Measurements from ENCODE around the gene TTC12. TPM values are rescaled to one million over a fixed set of nuclear protein-coding genes. Genes with fewer than 3 reads are reported as not detected.

The TTC12 gene
- total RNA-seq, 1 donor from 2014 or later: 7.8 TPM

GRCh38 chr11:113334183-113334582, 19.8 kb downstream of the TTC12 start:
- no peaks in the 10 kb centered on the region for H3K27me3 Mint-ChIP-seq (ENCODE audit: low read depth)
- no peak overlapping the region for H3K27ac Mint-ChIP-seq (ENCODE audit: unreplicated experiment)
- DNase-seq (ENCODE audit: low spot score): no peak
- peaks cover 6% of the 10 kb centered on the region for H3K9me3 Mint-ChIP-seq (ENCODE audit: low read depth)
- H3K4me3 Mint-ChIP-seq (ENCODE audit: unreplicated experiment): no peak overlapping the region
- no peak for TF ChIP-seq CTCF (IDR thresholded peaks at IDR 0.05)
- H3K36me3 Mint-ChIP-seq (ENCODE audit: low read depth): peaks cover 22% of the 10 kb centered on the region
- no peaks in the 10 kb centered on the region for H3K4me1 Mint-ChIP-seq (ENCODE audit: low read depth)

- TF ChIP-seq CTCF (IDR thresholded peaks at IDR 0.05): no peak
- no peak for DNase-seq (ENCODE audit: low spot score)
- Mint-ChIP-seq H3K27ac (ENCODE audit: unreplicated experiment) (no peak overlapping the region), H3K4me1 (ENCODE audit: low read depth) (no peaks in the 10 kb centered on the region), H3K36me3 (ENCODE audit: low read depth) (peaks cover 21% of the 10 kb centered on the region), H3K9me3 (ENCODE audit: low read depth) (peaks cover 6% of the 10 kb centered on the region), H3K27me3 (ENCODE audit: low read depth) (no peaks in the 10 kb centered on the region), H3K4me3 (ENCODE audit: unreplicated experiment) (no peak overlapping the region)
These were observed 24.3 kb downstream of the TTC12 start for GRCh38 chr11:113338730-113339129.

- DNase-seq (ENCODE audit: low spot score): no peak
- no peak overlapping the region for H3K27ac Mint-ChIP-seq (ENCODE audit: unreplicated experiment)
- no peak for TF ChIP-seq CTCF (IDR thresholded peaks at IDR 0.05)
- no peaks in the 10 kb centered on the region for H3K27me3 Mint-ChIP-seq (ENCODE audit: low read depth)
- H3K4me1 Mint-ChIP-seq (ENCODE audit: low read depth): no peaks in the 10 kb centered on the region
- no peak overlapping the region for H3K4me3 Mint-ChIP-seq (ENCODE audit: unreplicated experiment)
- H3K36me3 Mint-ChIP-seq (ENCODE audit: low read depth): peaks cover 19% of the 10 kb centered on the region
- H3K9me3 Mint-ChIP-seq (ENCODE audit: low read depth): peaks cover 6% of the 10 kb centered on the region
These were observed 25.7 kb downstream of the TTC12 start for GRCh38 chr11:113339929-113340589.

- peaks cover 9% of the 10 kb centered on the region for H3K4me1 Mint-ChIP-seq (ENCODE audit: low read depth)
- no peak overlapping the region for H3K27ac Mint-ChIP-seq (ENCODE audit: unreplicated experiment)
- no peak for DNase-seq (ENCODE audit: low spot score)
- peaks cover 5% of the 10 kb centered on the region for H3K9me3 Mint-ChIP-seq (ENCODE audit: low read depth)
- no peak overlapping the region for H3K4me3 Mint-ChIP-seq (ENCODE audit: unreplicated experiment)
- no peaks in the 10 kb centered on the region for H3K27me3 Mint-ChIP-seq (ENCODE audit: low read depth)
- no peak for TF ChIP-seq CTCF (IDR thresholded peaks at IDR 0.05)
- peaks cover 14% of the 10 kb centered on the region for H3K36me3 Mint-ChIP-seq (ENCODE audit: low read depth)
These were observed 27.2 kb downstream of the TTC12 start for GRCh38 chr11:113341388-113342165.

- Mint-ChIP-seq H3K4me3 (ENCODE audit: unreplicated experiment) (no peak overlapping the region), H3K4me1 (ENCODE audit: low read depth) (peaks cover 9% of the 10 kb centered on the region), H3K27ac (ENCODE audit: unreplicated experiment) (no peak overlapping the region), H3K36me3 (ENCODE audit: low read depth) (peaks cover 7% of the 10 kb centered on the region), H3K9me3 (ENCODE audit: low read depth) (no peaks in the 10 kb centered on the region), H3K27me3 (ENCODE audit: low read depth) (no peaks in the 10 kb centered on the region)
- no peak for TF ChIP-seq CTCF (IDR thresholded peaks at IDR 0.05)
- DNase-seq (ENCODE audit: low spot score): no peak
These were observed 31.6 kb downstream of the TTC12 start for GRCh38 chr11:113345978-113346377.

All from chondrocyte (in vitro differentiated cells).